ENCODE measurements around the gene CLSTN2. TPM values are rescaled to one million over a fixed set of nuclear protein-coding genes. Genes with fewer than 3 reads are reported as not detected.

Gene CLSTN2
- polyA plus RNA-seq, 1 experiment, result 0.04 TPM

- POLR2A ChIA-PET, result no interaction called here
- Histone ChIP-seq H3K27ac (ENCODE audit: low read depth, low read length) (no peak overlapping the region), H3K27me3 (ENCODE audit: control insufficient read depth, insufficient read depth, low read length) (no peaks in the 10 kb centered on the region), H3K9me3 (ENCODE audit: control insufficient read depth, insufficient read depth, low read length) (no peaks in the 10 kb centered on the region), H3K4me3 (ENCODE audit: low read depth, low read length) (no peak overlapping the region)
- TF ChIP-seq, protein P1, sequence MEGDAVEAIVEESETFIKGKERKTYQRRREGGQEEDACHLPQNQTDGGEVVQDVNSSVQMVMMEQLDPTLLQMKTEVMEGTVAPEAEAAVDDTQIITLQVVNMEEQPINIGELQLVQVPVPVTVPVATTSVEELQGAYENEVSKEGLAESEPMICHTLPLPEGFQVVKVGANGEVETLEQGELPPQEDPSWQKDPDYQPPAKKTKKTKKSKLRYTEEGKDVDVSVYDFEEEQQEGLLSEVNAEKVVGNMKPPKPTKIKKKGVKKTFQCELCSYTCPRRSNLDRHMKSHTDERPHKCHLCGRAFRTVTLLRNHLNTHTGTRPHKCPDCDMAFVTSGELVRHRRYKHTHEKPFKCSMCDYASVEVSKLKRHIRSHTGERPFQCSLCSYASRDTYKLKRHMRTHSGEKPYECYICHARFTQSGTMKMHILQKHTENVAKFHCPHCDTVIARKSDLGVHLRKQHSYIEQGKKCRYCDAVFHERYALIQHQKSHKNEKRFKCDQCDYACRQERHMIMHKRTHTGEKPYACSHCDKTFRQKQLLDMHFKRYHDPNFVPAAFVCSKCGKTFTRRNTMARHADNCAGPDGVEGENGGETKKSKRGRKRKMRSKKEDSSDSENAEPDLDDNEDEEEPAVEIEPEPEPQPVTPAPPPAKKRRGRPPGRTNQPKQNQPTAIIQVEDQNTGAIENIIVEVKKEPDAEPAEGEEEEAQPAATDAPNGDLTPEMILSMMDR (IDR thresholded peaks at IDR 0.05; ENCODE audit: low read depth, low read length), result no peak
- no peak for DNase-seq (ENCODE audit: low read depth, low spot score)
- CTCF ChIA-PET, result interaction anchor here (0.5 kb wide), 1 partner anchor 630 kb away, joined by 3 read pairs; no protein-coding TSS in a partner anchor
Observed at GRCh38 chr3:140233702-140234101, 298.7 kb downstream of the CLSTN2 start.

- CTCF ChIA-PET, result interaction anchor here (0.5 kb wide), 1 partner anchor 630 kb away, joined by 3 read pairs; no protein-coding TSS in a partner anchor
- DNase-seq (ENCODE audit: low read depth, low spot score), result no peak
- TF ChIP-seq, protein P1 (IDR thresholded peaks at IDR 0.05; ENCODE audit: low read depth, low read length), result no peak
- Histone ChIP-seq H3K9me3 (ENCODE audit: control insufficient read depth, insufficient read depth, low read length) (no peaks in the 10 kb centered on the region), H3K4me3 (ENCODE audit: low read depth, low read length) (no peak overlapping the region), H3K27me3 (ENCODE audit: control insufficient read depth, insufficient read depth, low read length) (no peaks in the 10 kb centered on the region), H3K27ac (ENCODE audit: low read depth, low read length) (no peak overlapping the region)
- POLR2A ChIA-PET, result no interaction called here
Observed at GRCh38 chr3:140234256-140234655, 299.3 kb downstream of the CLSTN2 start.

- ChIA-PET CTCF (no interaction called here), POLR2A (no interaction called here)
- Histone ChIP-seq H3K27ac (ENCODE audit: low read depth, low read length) (no peak overlapping the region), H3K9me3 (ENCODE audit: control insufficient read depth, insufficient read depth, low read length) (no peaks in the 10 kb centered on the region), H3K4me3 (ENCODE audit: low read depth, low read length) (no peak overlapping the region), H3K27me3 (ENCODE audit: control insufficient read depth, insufficient read depth, low read length) (no peaks in the 10 kb centered on the region)
- TF ChIP-seq, protein P1 (IDR thresholded peaks at IDR 0.05; ENCODE audit: low read depth, low read length), result no peak
- no peak for DNase-seq (ENCODE audit: low read depth, low spot score)
Observed at GRCh38 chr3:140236836-140237501, 302.0 kb downstream of the CLSTN2 start.

GRCh38 chr3:140238646-140239314 lies 303.8 kb downstream of the CLSTN2 start:
- H3K27ac ChIP-seq (ENCODE audit: low read depth, low read length), result no peak overlapping the region
- ChIA-PET POLR2A (no interaction called here), CTCF (no interaction called here)
- DNase-seq (ENCODE audit: low read depth, low spot score), result no peak
- H3K4me3 ChIP-seq (ENCODE audit: low read depth, low read length), result no peak overlapping the region
- TF ChIP-seq, protein P1 (IDR thresholded peaks at IDR 0.05; ENCODE audit: low read depth, low read length), result no peak
- no peaks in the 10 kb centered on the region for H3K9me3 ChIP-seq (ENCODE audit: control insufficient read depth, insufficient read depth, low read length)
- H3K27me3 ChIP-seq (ENCODE audit: control insufficient read depth, insufficient read depth, low read length), result no peaks in the 10 kb centered on the region

DNA sequence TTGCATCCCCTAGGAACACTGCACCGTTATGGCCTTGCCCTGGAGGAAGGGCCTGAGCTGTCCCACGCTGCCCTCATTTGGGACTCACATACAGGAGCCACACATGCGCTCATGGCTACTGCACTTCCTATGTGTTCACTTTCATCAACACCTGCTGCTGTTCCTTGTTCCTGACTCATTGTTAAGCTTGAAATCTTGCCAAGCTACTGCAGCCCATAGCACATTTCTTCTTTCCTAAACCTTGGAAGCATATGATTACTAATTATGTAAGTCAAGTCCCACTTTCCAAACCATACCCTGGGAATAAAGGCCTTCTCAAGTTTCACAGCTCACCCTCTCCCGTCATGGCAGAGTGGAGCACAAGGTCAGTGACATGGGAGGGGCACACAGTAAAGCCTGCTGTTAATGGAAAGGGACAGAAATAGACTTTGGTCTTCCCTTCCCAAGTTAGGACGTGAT lies 307.9 kb downstream of the CLSTN2 start:
- Histone ChIP-seq H3K9me3 (ENCODE audit: control insufficient read depth, insufficient read depth, low read length) (no peaks in the 10 kb centered on the region), H3K27ac (ENCODE audit: low read depth, low read length) (no peak overlapping the region), H3K4me3 (ENCODE audit: low read depth, low read length) (no peak overlapping the region), H3K27me3 (ENCODE audit: control insufficient read depth, insufficient read depth, low read length) (no peaks in the 10 kb centered on the region)
- TF ChIP-seq, protein P1 (IDR thresholded peaks at IDR 0.05; ENCODE audit: low read depth, low read length), result no peak
- CTCF ChIA-PET, result no interaction called here
- DNase-seq (ENCODE audit: low read depth, low spot score), result no peak
- POLR2A ChIA-PET, result no interaction called here
